HG02973 (cell line): ENCODE data around the gene MARCHF11.

ENCODE experiments used
- ATAC-seq: cut with Tn5 transposase; IDR thresholded peaks from one replicate; pipeline ENCODE4 v1.9.1; 2021; ENCODE audit warnings: moderate library complexity; ENCODE audit not compliant: unreplicated experiment

The MARCHF11 gene

DNA sequence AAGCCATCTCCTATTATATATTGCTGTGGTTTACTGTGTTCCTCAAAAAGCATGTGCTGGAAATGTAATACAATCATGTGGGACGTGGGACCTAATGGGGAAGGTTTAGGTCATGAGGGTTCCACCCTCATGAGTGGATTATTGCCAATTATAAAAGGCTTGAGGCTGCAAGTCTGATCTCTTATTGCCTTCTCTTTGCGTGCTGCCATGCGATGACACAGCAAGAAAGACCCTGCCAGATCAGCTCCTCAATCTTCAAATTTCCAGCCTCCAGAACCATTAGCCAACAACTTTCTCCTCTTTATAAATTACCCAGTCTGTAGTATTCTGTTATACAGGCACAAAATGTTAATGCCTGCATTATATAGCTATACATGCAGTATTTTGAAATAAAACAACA lies 45.4 kb downstream of the MARCHF11 start:
- ATAC-seq = no peak

DNA sequence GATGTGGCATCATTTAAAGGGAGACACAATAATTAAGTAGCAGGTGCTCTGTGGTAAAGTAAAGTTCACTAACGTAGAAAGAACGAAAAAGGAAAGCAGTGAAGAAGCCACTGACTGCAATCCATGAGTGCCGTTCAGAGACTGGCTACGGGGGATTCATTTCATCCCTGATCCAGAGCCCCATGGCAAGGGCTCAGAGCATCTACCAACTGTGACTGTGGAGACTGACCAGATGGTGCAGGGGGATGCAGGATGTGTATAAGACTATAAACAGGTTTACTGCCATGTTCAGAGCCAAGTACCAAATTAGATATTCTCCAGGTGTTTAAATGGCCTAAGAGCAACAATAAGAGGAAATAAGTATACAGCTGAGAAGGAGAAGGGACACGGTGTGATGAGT lies 47.7 kb downstream of the MARCHF11 start:
- no peak for ATAC-seq

DNA sequence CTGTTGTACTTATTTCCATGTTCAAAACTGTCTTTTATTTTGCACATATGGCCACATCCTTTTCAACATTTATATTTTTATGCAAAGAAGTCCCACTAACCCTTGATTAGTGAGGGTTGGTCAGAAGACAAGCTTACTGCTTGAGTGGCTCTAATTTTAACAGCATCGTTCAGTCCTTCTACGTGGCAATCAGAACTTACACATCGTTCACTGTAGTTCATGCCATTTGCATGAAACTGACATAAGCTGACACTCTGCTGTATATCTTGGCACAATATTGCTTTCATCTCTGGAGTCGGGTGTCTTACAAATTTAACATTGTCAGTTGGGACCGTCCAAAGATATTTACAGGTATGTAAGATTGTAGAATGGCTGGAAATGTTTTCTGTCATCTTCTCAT lies 50.6 kb downstream of the MARCHF11 start:
- ATAC-seq = no peak

GRCh38 chr5:16127865-16128544 lies 51.6 kb downstream of the MARCHF11 start:
- no peak for ATAC-seq

DNA sequence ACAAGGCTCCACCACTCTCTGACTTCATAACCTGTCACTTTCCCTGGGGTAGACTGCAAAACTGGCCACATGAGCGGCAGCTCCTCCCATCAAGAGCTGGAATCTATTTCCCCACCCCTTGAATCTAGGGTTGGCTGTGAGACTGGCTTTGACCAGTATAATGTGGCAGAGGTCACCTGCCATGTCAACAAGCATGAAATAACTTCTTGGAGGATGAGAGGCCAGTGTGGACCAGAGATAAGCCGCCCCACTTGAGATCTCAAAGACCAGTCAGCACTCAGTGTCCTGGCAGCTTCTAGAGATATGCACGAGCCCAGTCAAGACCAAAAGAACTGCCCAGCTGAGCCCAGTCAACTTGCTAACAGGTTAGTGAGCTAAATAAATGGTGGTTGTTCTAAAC lies 59.0 kb downstream of the MARCHF11 start:
- ATAC-seq = no peak

DNA sequence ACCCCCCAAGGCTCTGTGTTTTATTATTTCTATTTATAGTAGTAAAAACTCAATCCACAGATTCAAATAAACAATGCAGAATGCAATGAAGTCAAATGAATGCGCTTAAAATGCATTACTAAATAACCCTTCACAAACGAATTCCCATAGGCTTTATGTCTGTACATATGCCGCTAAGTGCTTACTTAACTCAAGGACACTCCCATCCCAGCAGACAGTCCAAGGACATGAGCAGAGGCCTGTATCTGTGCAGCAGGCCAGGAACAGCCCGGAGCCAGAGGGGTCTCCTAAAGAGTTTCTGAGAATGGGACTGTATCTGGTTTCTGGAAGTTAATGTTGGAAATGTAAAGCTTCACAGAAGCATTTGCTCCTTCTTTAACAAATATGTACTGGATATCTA lies 59.8 kb downstream of the MARCHF11 start:
- ATAC-seq = no peak

- ATAC-seq = no peak
These were observed 64.5 kb downstream of the MARCHF11 start for GRCh38 chr5:16115140-16115539.

DNA sequence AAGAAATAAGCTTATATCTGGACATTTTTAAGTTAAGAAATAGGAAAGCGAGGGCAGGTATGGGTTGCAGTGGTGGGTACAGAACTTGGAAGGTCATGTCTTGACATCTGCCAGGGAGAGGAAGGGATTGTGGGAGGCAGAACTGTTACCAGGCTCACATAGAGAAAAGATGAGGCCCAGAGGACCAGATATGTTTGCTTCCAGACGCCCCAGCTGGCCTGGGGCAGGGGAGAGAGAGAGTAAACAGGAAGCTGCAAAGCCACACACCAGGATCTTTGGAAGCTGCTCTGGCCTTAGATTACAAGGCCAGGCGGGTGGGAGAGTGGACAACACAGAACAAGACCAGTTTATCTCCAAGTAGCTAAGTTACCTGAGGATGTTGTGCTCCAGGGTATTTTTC lies 71.2 kb downstream of the MARCHF11 start:
- ATAC-seq = no peak

DNA sequence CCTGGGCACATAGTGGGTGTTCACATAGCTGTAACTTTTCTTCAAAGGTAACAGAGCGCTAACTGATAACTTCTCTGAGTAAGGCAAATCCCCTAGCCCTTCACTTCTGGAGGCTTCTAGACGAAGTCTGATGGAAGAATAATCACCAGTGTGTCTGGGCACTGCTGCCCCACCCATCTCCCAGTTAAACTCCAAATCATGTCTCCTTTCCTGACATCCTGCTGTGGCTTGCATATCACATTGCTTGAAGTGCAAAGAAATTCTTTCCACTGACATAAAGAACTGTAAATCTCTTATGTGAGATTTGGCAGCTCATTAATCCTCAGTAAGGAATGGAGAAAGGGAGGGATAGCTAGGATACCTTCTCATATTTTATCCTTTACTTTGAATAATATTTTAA lies 74.6 kb downstream of the MARCHF11 start:
- ATAC-seq = no peak

GRCh38 chr5:16095612-16096011 lies 84.0 kb downstream of the MARCHF11 start:
- ATAC-seq = no peak

GRCh38 chr5:16090270-16090669 lies 89.3 kb downstream of the MARCHF11 start:
- no peak for ATAC-seq

- no peak for ATAC-seq
These were observed 96.6 kb downstream of the MARCHF11 start for GRCh38 chr5:16082982-16083381.

DNA sequence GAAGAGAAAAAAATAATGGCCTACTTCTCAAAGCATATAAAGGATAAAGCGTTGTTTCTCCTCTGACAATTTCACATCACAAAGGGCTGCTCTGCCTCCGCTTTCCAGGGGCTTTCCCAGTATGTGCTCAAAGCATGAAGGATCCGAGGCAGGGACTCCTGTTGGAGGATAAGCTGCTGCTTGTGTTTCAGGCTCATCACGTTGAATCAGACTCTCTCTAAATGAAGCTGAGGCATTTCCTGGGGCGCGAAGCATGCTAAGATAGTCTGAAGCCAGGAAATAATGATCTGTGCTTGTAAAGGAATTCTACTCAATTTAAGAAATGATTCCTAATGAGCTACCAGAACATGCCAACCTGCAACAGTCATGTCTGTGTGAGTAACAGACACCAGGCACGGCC lies 97.5 kb downstream of the MARCHF11 start:
- no peak for ATAC-seq

GRCh38 chr5:16081376-16081955 lies 98.1 kb downstream of the MARCHF11 start:
- ATAC-seq = no peak

DNA sequence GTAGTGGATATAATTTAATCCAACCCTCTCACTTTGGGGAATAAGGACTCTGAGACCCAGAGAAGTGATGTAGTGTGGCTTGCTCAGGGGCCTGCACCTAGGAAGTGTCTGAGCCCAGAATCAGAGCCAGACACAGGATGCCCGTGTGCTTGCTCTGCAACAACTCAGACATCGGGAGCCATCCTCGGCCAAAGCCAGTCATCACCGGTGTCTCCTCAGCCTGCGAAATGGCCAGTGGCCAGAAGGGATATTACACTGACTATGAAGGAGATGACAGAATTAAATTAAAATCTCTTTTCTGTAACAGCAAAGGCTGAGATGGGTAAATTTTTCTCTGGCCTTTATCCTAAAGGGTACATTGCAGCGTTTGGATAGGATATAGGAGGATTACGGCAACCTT lies 102.9 kb downstream of the MARCHF11 start:
- ATAC-seq = no peak

DNA sequence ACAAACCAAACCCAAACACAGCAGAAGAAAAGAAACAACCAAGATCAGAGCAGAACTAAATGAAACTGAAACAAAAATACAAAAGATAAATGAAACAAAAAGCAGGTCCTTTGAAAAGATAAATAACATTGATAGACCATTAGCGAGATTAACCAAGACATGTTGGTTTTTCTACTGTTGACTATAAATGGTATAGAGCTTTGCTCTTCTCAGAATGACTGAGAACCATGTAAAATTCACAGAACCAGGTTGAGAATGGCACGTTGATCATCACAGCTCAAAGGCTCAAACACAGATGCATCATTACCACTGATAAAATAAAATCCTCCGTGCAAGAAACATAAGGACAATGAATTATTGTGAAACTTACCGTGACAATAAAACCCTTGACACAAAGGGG lies 105.2 kb downstream of the MARCHF11 start:
- no peak for ATAC-seq

GRCh38 chr5:16072616-16073015 lies 107.0 kb downstream of the MARCHF11 start:
- no peak for ATAC-seq

GRCh38 chr5:16067415-16067814 lies 112.2 kb downstream of the MARCHF11 start:
- ATAC-seq = no peak

DNA sequence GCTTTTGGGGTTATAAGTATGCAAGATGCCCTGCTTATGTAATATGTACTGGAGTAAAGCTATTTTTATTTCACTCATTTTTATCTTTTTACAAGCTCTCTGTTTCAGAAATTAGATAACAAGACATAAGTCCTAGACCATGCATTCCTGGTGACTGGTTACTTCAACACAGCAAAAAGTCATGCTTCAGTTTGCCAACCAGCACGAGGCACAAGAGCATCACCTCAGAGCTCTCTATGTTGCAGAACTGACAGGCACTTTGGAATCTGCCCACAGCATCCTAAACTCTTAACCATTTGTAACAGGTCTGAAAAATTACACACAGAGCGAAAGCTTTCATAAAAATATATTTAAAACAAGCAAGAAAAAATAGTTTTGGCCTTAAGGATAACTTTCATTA lies 112.8 kb downstream of the MARCHF11 start:
- no peak for ATAC-seq

GRCh38 chr5:16066320-16066719 lies 113.3 kb downstream of the MARCHF11 start:
- no peak for ATAC-seq

- ATAC-seq = no peak
These were observed 113.8 kb downstream of the MARCHF11 start for GRCh38 chr5:16065831-16066230.

- ATAC-seq = no peak
These were observed 115.3 kb downstream of the MARCHF11 start for GRCh38 chr5:16064135-16064893.
